HL-60/S4 treated with phorbol 12-myristate 13-acetate at 8.2 ng/mL for 4 days and 3 days (cell line): ENCODE measurements around the gene ADCY7.

Experiments
- in situ Hi-C: fragments of 300-500 bp; cut with MboI; formaldehyde crosslinking; loops from 2 replicates; pipeline ENCODE4 v1.15.0; 2022; ENCODE audit warnings: low sequenced_read_pairs

The ADCY7 gene

GRCh38 chr16:50296807-50297206 lies 30.5 kb downstream of the ADCY7 start:
- in situ Hi-C loops = no loop called here

GRCh38 chr16:50297301-50298074 lies 31.1 kb downstream of the ADCY7 start:
- in situ Hi-C loops = no loop called here

- in situ Hi-C loops = no loop called here
Observed at GRCh38 chr16:50298075-50298460, 31.7 kb downstream of the ADCY7 start.

- in situ Hi-C loops = no loop called here
Observed at GRCh38 chr16:50298591-50299507, 32.5 kb downstream of the ADCY7 start.

GRCh38 chr16:50299508-50300105 lies 33.3 kb downstream of the ADCY7 start:
- in situ Hi-C loops = no loop called here

- in situ Hi-C loops = no loop called here
Observed at GRCh38 chr16:50300942-50301625, 34.7 kb downstream of the ADCY7 start.

GRCh38 chr16:50301626-50302471 lies 35.5 kb downstream of the ADCY7 start:
- in situ Hi-C loops = no loop called here

GRCh38 chr16:50302472-50303005 lies 36.2 kb downstream of the ADCY7 start:
- in situ Hi-C loops = no loop called here

GRCh38 chr16:50303041-50303604 lies 36.8 kb downstream of the ADCY7 start:
- in situ Hi-C loops = no loop called here

- in situ Hi-C loops = no loop called here
Observed at GRCh38 chr16:50303605-50304466, 37.5 kb downstream of the ADCY7 start.

- in situ Hi-C loops = no loop called here
Observed at GRCh38 chr16:50304467-50305440, 38.4 kb downstream of the ADCY7 start.

GRCh38 chr16:50305441-50306061 lies 39.2 kb downstream of the ADCY7 start:
- in situ Hi-C loops = no loop called here

- in situ Hi-C loops = no loop called here
Observed at GRCh38 chr16:50306287-50306686, 39.9 kb downstream of the ADCY7 start.

- in situ Hi-C loops = no loop called here
Observed at GRCh38 chr16:50308237-50308965, 42.0 kb downstream of the ADCY7 start.

- in situ Hi-C loops = no loop called here
Observed at GRCh38 chr16:50309156-50309526, 42.8 kb downstream of the ADCY7 start.

- in situ Hi-C loops = no loop called here
Observed at GRCh38 chr16:50309527-50310307, 43.4 kb downstream of the ADCY7 start.
